Measurements from ENCODE around the gene SLC23A1.
"Not testable (repeated sequence)": the region's sequence is repeated elsewhere in the genome, so short reads cannot be mapped to it uniquely, and the experiment has no call there.

Gene SLC23A1

GRCh38 chr5:139374909-139375308 lies 8.2 kb downstream of the SLC23A1 start:
- peaks cover 2% of the 10 kb centered on the region for H3K36me3 ChIP-seq (ENCODE audit: control insufficient read depth, insufficient read depth, low read length)
- no peak overlapping the region for H3K4me3 ChIP-seq (ENCODE audit: low read depth, low read length)
- H3K4me1 ChIP-seq (ENCODE audit: control insufficient read depth, insufficient read depth, low read length): peaks cover 4% of the 10 kb centered on the region
- H3K9me3 ChIP-seq (ENCODE audit: control insufficient read depth, insufficient read depth, low read length): no peaks in the 10 kb centered on the region
- no peaks in the 10 kb centered on the region for H3K27me3 ChIP-seq (ENCODE audit: control insufficient read depth, insufficient read depth, low read length)
- no peak overlapping the region for H3K9ac ChIP-seq (ENCODE audit: low read depth, low read length)

- Histone ChIP-seq H3K9ac (ENCODE audit: low read depth, low read length) (no peak overlapping the region), H3K4me3 (ENCODE audit: low read depth, low read length) (no peak overlapping the region), H3K9me3 (ENCODE audit: control insufficient read depth, insufficient read depth, low read length) (no peaks in the 10 kb centered on the region), H3K36me3 (ENCODE audit: control insufficient read depth, insufficient read depth, low read length) (peaks cover 6% of the 10 kb centered on the region), H3K4me1 (ENCODE audit: control insufficient read depth, insufficient read depth, low read length) (no peaks in the 10 kb centered on the region), H3K27me3 (ENCODE audit: control insufficient read depth, insufficient read depth, low read length) (no peaks in the 10 kb centered on the region)
Observed at GRCh38 chr5:139371482-139372435, 11.3 kb downstream of the SLC23A1 start.

GRCh38 chr5:139369181-139369580 lies 13.9 kb downstream of the SLC23A1 start:
- Histone ChIP-seq H3K4me1 (ENCODE audit: control insufficient read depth, insufficient read depth, low read length) (no peaks in the 10 kb centered on the region), H3K27me3 (ENCODE audit: control insufficient read depth, insufficient read depth, low read length) (no peaks in the 10 kb centered on the region), H3K36me3 (ENCODE audit: control insufficient read depth, insufficient read depth, low read length) (peaks cover 18% of the 10 kb centered on the region), H3K9ac (ENCODE audit: low read depth, low read length) (no peak overlapping the region), H3K4me3 (ENCODE audit: low read depth, low read length) (no peak overlapping the region), H3K9me3 (ENCODE audit: control insufficient read depth, insufficient read depth, low read length) (no peaks in the 10 kb centered on the region)

GRCh38 chr5:139368613-139369012 lies 14.5 kb downstream of the SLC23A1 start:
- Histone ChIP-seq H3K27me3 (ENCODE audit: control insufficient read depth, insufficient read depth, low read length) (no peaks in the 10 kb centered on the region), H3K4me1 (ENCODE audit: control insufficient read depth, insufficient read depth, low read length) (no peaks in the 10 kb centered on the region), H3K36me3 (ENCODE audit: control insufficient read depth, insufficient read depth, low read length) (peaks cover 22% of the 10 kb centered on the region), H3K9me3 (ENCODE audit: control insufficient read depth, insufficient read depth, low read length) (no peaks in the 10 kb centered on the region), H3K9ac (ENCODE audit: low read depth, low read length) (no peak overlapping the region), H3K4me3 (ENCODE audit: low read depth, low read length) (no peak overlapping the region)

- Histone ChIP-seq H3K36me3 (ENCODE audit: control insufficient read depth, insufficient read depth, low read length) (peaks cover 20% of the 10 kb centered on the region), H3K9ac (ENCODE audit: low read depth, low read length) (no peak overlapping the region), H3K4me3 (ENCODE audit: low read depth, low read length) (no peak overlapping the region)
Observed at GRCh38 chr5:139364466-139364865, 18.6 kb downstream of the SLC23A1 start.

GRCh38 chr5:139363937-139364336 lies 19.2 kb downstream of the SLC23A1 start:
- Histone ChIP-seq H3K27me3 (ENCODE audit: control insufficient read depth, insufficient read depth, low read length) (no peaks in the 10 kb centered on the region), H3K36me3 (ENCODE audit: control insufficient read depth, insufficient read depth, low read length) (peaks cover 20% of the 10 kb centered on the region), H3K4me1 (ENCODE audit: control insufficient read depth, insufficient read depth, low read length) (no peaks in the 10 kb centered on the region), H3K9ac (ENCODE audit: low read depth, low read length) (no peak overlapping the region), H3K9me3 (ENCODE audit: control insufficient read depth, insufficient read depth, low read length) (no peaks in the 10 kb centered on the region), H3K4me3 (ENCODE audit: low read depth, low read length) (no peak overlapping the region)

More at GRCh38 chr5:139364466-139364865, 18.6 kb downstream of the SLC23A1 start:
- H3K4me1 ChIP-seq (ENCODE audit: control insufficient read depth, insufficient read depth, low read length): no peaks in the 10 kb centered on the region
- H3K9me3 ChIP-seq (ENCODE audit: control insufficient read depth, insufficient read depth, low read length): no peaks in the 10 kb centered on the region
- no peaks in the 10 kb centered on the region for H3K27me3 ChIP-seq (ENCODE audit: control insufficient read depth, insufficient read depth, low read length)

GRCh38 chr5:139361835-139362429 lies 21.2 kb downstream of the SLC23A1 start:
- H3K36me3 ChIP-seq (ENCODE audit: control insufficient read depth, insufficient read depth, low read length): peaks cover 17% of the 10 kb centered on the region
- H3K4me1 ChIP-seq (ENCODE audit: control insufficient read depth, insufficient read depth, low read length): no peaks in the 10 kb centered on the region
- H3K9ac ChIP-seq (ENCODE audit: low read depth, low read length): no peak overlapping the region
- H3K4me3 ChIP-seq (ENCODE audit: low read depth, low read length): no peak overlapping the region
- no peaks in the 10 kb centered on the region for H3K27me3 ChIP-seq (ENCODE audit: control insufficient read depth, insufficient read depth, low read length)
- no peaks in the 10 kb centered on the region for H3K9me3 ChIP-seq (ENCODE audit: control insufficient read depth, insufficient read depth, low read length)

GRCh38 chr5:139360384-139360783 lies 22.7 kb downstream of the SLC23A1 start:
- no peaks in the 10 kb centered on the region for H3K4me1 ChIP-seq (ENCODE audit: control insufficient read depth, insufficient read depth, low read length)
- no peak overlapping the region for H3K4me3 ChIP-seq (ENCODE audit: low read depth, low read length)
- no peaks in the 10 kb centered on the region for H3K27me3 ChIP-seq (ENCODE audit: control insufficient read depth, insufficient read depth, low read length)
- no peak overlapping the region for H3K9ac ChIP-seq (ENCODE audit: low read depth, low read length)
- H3K36me3 ChIP-seq (ENCODE audit: control insufficient read depth, insufficient read depth, low read length): peaks cover 5% of the 10 kb centered on the region
- H3K9me3 ChIP-seq (ENCODE audit: control insufficient read depth, insufficient read depth, low read length): no peaks in the 10 kb centered on the region

GRCh38 chr5:139358064-139358463 lies 25.0 kb downstream of the SLC23A1 start:
- Histone ChIP-seq H3K36me3 (ENCODE audit: control insufficient read depth, insufficient read depth, low read length) (no peaks in the 10 kb centered on the region), H3K9me3 (ENCODE audit: control insufficient read depth, insufficient read depth, low read length) (no peaks in the 10 kb centered on the region), H3K4me1 (ENCODE audit: control insufficient read depth, insufficient read depth, low read length) (no peaks in the 10 kb centered on the region), H3K4me3 (ENCODE audit: low read depth, low read length) (no peak overlapping the region), H3K27me3 (ENCODE audit: control insufficient read depth, insufficient read depth, low read length) (no peaks in the 10 kb centered on the region), H3K9ac (ENCODE audit: low read depth, low read length) (no peak overlapping the region)

- H3K4me3 ChIP-seq (ENCODE audit: low read depth, low read length); H3K9me3 ChIP-seq (ENCODE audit: control insufficient read depth, insufficient read depth, low read length); H3K27me3 ChIP-seq (ENCODE audit: control insufficient read depth, insufficient read depth, low read length); H3K4me1 ChIP-seq (ENCODE audit: control insufficient read depth, insufficient read depth, low read length); H3K36me3 ChIP-seq (ENCODE audit: control insufficient read depth, insufficient read depth, low read length); H3K9ac ChIP-seq (ENCODE audit: low read depth, low read length): not testable (repeated sequence)
Observed at GRCh38 chr5:139355900-139356299, 27.2 kb downstream of the SLC23A1 start.

GRCh38 chr5:139354186-139354585 lies 28.9 kb downstream of the SLC23A1 start:
- H3K27me3 ChIP-seq (ENCODE audit: control insufficient read depth, insufficient read depth, low read length): no peaks in the 10 kb centered on the region
- no peaks in the 10 kb centered on the region for H3K4me1 ChIP-seq (ENCODE audit: control insufficient read depth, insufficient read depth, low read length)
- no peaks in the 10 kb centered on the region for H3K36me3 ChIP-seq (ENCODE audit: control insufficient read depth, insufficient read depth, low read length)
- H3K9me3 ChIP-seq (ENCODE audit: control insufficient read depth, insufficient read depth, low read length): no peaks in the 10 kb centered on the region
- H3K4me3 ChIP-seq (ENCODE audit: low read depth, low read length): no peak overlapping the region
- no peak overlapping the region for H3K9ac ChIP-seq (ENCODE audit: low read depth, low read length)

- not testable (repeated sequence) for H3K4me3 ChIP-seq (ENCODE audit: low read depth, low read length); H3K9ac ChIP-seq (ENCODE audit: low read depth, low read length); H3K4me1 ChIP-seq (ENCODE audit: control insufficient read depth, insufficient read depth, low read length); H3K9me3 ChIP-seq (ENCODE audit: control insufficient read depth, insufficient read depth, low read length); H3K36me3 ChIP-seq (ENCODE audit: control insufficient read depth, insufficient read depth, low read length); H3K27me3 ChIP-seq (ENCODE audit: control insufficient read depth, insufficient read depth, low read length)
Observed at GRCh38 chr5:139347863-139348262, 35.2 kb downstream of the SLC23A1 start.
